HG03103 (cell line): ENCODE measurements around the gene GNL3.
"Not testable (repeated sequence)": the region's sequence is repeated elsewhere in the genome, so short reads cannot be mapped to it uniquely, and the experiment has no call there.

Experiments used
- ATAC-seq: cut with Tn5 transposase; IDR thresholded peaks from one replicate; pipeline ENCODE4 v1.9.1; 2021; ENCODE audit warnings: low read depth; ENCODE audit not compliant: unreplicated experiment

The GNL3 gene, protein sequence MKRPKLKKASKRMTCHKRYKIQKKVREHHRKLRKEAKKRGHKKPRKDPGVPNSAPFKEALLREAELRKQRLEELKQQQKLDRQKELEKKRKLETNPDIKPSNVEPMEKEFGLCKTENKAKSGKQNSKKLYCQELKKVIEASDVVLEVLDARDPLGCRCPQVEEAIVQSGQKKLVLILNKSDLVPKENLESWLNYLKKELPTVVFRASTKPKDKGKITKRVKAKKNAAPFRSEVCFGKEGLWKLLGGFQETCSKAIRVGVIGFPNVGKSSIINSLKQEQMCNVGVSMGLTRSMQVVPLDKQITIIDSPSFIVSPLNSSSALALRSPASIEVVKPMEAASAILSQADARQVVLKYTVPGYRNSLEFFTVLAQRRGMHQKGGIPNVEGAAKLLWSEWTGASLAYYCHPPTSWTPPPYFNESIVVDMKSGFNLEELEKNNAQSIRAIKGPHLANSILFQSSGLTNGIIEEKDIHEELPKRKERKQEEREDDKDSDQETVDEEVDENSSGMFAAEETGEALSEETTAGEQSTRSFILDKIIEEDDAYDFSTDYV

DNA sequence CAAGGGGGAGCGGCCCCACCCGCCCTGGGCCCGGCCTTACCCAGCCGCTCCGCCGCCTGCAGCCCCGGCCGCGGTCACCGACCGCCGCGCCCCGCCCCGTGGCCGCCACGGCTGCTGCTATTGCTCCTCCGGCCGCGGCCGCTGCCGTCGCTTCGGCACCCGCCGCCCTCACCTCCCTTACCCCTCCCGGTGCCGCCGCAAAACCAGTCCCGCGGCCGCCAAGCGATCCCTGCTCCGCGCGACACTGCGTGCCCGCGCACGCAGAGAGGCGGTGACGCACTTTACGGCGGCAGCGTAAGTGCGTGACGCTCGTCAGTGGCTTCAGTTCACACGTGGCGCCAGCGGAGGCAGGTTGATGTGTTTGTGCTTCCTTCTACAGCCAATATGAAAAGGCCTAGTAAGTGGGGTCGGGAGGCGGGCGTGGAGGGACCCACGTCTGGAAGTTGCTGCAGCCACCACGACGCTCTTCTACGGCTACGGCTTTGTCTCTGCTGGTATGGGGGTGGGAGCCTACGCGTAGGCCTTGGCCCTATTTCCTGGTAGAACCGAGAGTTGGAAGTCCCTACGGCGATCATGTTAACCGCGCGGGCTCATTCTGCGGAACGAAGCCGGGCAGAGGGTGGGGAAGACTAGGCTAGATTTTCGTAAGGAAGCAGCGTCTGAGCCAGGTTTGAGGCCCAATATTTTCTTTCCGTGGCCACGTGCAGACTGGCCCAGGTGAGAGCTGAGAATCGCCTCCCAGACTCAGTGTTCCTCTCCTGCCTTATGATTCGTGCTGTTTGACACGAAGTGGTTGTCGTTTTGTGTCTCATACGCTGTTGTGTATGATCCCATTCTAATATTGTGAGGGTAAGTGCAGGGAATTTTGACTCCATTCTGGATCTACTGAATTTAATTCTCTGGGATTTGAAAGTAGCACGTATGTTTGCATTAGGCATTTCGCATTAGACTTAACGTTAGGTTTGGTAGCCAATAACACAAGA is at the start of gene GNL3, which contains the start of gene PBRM1:
Gene GNL3, plus strand, starts transcription at position 324 of the 983 bp plus-strand sequence. Its CDS starts 61 bp downstream, at position 385.
Gene PBRM1, minus strand, starts transcription at position 205 of the 983 bp plus-strand sequence.
- peak; percentile 47 for ATAC-seq

DNA sequence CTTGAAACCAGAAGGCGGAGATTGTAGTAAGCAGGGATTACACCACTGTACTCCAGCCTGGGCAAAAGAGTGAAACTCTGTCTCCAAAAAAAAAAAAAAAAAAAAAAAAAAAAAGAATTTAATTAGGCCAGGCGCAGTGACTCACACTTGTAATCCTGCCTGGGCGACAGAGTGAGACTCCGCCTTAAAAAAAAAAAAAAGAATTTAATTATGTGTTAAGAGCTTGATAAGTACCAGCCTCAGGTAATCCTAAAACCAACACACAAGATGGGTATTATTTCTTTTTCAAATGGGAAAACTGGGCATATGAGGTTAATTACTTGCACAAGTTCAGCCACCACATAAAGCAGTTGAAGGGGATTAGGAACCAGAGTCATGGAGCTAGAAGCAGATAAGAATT is 49.2 kb upstream of the GNL3 start:
- no peak for ATAC-seq

DNA sequence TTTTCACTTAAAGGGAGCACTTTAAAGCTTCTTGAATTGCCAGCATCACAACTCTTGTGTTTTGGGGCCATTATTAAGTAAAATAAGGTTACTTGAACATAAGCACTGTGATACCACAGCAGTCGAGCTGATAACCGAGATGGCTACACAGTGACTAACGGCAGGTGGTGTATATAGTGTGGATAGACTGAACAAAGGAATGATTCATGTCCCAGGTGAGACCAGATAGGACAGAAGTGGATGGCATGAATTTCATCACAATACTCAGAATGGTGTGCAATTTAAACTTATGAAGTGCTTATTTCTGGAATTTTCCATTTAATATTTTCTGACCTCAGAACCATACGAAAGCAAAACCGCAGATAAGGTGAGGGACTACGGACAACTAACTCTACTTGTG is 40.3 kb upstream of the GNL3 start:
- ATAC-seq = no peak

DNA sequence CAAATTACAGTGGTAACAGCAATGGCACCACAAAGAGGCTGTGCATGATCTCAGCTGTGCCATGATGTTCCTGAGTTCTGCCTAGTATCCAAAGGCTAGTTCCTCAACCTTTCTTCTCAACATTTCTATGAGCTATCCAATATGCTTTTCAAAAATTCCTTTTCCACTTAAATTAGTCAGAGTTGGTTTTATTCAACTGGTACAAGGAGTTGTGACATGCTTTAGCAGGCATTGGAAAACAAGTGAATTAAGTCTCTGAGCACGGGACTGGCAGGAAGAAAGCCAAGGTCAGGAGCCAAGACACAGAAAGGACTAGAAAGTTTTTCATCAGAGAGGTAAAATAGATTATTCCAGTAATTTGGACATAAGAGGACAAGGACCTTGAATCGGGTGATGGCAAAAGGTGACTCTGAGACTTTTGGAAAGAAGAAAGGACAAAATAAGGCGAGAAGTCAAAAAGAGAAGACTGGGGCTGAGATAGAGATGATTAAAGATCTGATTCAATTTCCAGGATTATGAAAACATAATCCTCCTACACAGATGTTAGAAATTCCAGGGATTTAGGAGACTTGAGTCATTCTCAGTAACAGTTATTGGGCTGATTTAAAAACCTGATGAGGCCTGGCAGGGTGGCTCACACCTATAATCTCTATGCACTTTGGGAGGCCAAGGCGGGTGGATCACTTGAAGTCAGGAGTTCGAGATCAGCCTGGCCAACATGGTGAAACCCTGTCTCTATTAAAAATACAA is 36.2 kb upstream of the GNL3 start:
- no peak for ATAC-seq

DNA sequence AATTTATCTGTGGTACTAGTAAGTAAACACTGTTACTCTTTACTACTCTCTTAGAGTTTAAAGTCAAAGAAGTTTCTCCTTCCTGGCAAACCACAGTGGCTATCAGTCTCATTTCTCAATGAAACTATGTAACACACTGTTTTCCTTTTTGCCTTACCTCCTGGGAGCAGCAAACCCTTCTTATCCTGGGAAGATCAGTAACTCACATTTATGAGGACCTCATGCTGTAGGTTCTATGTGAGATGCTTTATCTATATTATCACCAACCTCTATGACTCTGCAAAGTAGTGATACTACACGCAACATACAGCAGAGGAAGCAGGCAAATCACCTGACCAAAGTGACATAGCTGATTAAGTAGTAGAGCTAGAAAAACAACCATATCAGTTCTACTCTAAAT is 35.4 kb upstream of the GNL3 start:
- ATAC-seq = no peak

DNA sequence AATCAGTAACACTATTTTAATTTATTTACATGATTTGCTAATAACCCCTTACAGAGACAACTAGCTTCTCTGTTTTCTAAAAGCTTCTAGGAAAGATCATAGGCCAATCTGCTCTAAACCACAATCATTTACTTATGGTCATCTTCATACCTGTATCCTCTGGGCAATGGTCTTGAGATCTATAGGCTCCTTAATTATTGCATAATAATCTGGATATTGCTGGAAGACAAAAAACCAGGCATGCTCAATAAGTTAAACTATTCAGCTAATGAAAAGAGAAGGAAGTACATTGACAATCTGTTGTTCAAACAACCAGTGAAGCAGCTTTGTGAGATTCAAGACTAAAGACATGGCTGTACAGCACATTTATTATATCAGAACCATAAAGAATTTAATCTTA is 34.2 kb upstream of the GNL3 start:
- ATAC-seq = no peak

DNA sequence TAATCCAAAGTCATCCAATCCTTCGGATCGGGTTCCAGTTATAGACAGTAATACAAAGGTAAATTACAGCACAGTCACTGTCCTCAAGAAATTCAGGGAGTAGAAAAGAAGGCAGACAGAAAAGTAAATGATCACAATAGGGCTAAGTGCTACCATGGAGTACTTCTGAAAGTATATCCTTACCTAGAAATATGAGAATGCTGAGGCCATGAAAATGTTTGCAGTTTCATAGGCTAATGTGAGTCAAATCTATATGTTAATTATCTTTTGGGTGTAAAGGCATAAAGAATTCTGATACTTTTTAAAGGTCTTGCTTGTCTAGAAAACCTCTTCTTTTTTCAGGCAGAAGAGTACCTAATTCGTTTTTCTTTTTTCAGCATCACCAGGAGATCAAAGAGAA is 29.9 kb upstream of the GNL3 start:
- ATAC-seq = no peak

DNA sequence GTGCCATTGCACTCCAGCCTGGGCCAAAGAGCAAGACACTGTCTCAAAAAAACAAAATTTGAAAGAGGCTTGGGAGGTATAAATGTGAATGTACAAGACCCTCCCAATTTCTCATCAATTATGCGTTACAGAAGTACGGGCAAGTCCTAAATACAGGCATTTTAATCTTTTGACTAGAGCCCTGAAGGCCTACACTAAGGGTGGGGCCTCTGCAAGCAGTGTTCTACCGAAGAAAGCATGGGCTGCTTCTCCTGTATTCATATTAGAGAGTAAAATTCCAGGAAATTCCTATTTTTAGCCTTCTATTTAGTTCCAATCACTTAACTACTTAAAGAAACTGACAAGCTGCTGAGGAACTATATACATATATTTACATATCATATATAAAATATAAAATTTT is 25.8 kb upstream of the GNL3 start:
- ATAC-seq = no peak

DNA sequence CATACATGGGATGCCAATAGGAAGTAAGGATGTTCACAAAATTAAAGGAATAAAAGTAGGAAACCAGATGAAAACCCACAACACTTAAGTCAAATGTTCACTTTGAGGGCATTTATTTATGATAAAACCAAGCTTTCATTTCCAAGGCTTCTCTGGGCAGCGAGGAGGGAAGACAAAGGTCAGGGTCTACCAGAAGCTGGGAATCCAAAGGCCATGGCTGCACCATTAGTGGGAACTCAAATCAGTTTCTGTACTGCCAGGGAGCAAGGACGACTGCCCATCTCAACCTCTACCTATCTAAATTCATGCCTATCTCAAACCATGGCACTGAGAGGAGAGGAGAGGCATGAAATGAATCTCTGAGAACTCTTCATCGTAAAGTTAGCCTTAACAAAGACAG is 22.7 kb upstream of the GNL3 start:
- ATAC-seq = no peak

DNA sequence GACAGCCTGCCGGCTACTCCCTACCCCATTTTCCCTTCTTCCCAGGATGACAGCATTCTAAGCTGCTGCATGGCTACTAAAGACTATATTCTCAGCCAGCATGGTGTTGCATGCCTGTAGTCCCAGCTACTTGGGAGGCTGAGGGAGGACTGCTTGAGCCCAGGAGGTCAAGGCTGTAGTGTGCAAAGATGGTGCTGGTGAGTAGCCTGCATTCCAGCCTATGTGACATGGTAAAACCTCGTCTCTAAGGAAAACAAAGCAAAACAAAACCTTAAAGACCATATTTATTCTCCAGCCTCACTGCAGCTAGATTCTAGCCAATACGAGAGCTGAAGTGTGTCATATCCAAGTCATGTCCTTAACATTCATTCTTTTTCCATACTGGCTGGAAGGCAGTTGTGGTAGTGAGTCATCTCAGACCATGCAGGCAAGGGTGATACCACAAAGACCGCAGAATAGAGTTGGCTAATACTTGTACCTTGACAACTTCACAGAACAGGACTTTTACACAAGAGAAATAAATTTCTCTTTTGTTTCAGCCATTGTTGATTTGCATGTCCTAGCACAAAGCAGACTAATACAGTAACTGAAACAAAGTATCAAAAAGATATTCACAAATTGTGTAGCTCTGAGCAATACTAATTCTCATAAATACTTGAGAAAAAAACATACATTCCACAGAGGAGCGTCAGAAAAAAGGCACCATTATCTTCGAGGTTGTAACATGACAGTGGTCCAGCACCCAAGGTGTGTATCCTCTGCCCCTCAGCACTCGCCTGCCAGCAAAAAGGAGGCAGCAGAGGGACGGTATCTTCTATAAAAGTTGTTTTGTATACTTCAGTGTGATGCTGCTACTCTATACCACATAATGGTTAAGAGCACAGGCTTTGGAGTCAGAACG is 15.0 kb upstream of the GNL3 start:
- ATAC-seq = peak; percentile 76

DNA sequence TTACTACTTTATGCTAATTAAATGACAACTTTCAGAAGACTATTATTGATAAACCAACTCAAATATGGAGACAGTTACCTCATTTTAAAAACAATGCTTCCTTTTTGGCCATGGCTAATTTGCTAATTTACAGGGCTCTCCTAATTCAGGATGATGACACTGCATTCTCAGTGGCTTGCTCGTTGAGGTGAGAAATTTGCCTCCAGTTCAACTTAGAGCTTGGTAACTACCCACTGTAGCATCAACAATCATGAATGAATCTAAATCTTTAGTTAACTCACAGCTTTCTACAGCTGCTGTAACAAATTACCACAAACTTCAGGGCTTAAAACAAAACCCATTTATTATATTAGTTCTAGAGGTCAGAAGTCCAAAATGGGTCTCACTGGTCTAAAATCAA is 14.2 kb upstream of the GNL3 start:
- no peak for ATAC-seq

DNA sequence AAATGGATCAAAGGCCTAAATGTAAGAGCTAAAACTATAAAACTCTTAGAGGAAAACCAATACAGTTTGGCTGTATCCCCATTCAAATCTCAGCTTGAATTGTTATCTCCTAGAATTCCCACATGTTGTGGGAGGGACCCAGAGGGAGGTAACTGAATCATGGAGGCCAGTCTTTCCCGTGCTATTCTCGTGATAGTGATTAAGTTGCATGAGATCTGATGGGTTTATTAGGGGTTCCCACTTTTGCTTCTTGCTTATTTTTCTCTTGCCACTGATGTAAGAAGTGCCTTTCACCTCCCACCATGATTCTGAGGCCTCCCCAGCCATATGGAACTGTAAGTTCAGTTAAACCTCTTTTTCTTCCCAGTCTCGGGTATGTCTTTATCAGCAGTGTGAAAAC is 9.6 kb upstream of the GNL3 start:
- ATAC-seq = not testable (repeated sequence)

DNA sequence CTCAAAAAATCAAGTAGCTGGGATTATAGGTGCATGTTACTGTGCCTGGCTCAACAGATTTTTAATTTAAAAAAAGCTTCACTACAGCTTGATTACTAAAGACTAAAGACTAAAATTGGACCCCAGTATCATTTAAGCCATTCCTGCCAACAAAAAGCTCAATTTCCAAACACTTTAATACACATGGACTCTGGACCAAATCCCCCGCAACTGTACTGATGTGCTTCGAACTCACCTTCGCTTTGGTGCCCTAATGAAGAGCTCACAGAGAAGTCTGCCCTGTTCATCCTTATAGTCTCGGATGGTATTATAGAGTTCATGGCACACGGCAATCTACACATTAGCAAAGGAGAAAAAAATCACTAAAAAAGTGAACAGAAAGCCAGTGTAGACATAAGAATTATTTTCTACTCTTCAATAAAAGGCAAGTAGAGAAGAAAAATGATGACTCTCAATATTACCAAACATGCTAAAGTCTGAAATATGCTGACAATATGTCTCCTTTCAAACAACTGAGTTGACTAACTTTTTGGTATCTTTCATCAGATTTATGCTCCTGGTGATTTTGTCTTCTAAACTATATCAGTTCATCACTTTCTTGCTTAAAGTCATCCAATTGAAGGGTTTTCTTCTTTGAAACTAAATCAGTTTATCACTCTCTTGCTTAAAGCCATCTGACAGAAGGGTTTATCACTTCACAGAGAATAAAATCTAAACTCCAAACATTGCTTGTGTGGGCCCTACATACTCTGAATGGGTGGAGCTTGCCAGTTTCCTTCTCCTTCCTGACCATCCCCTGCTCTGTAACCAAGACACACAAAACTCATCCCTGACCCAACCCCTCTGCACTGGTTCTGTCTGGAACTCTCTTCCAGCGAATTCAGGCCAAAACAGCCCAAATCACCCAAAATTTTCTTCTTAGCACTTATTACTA is 7.3 kb upstream of the GNL3 start:
- no peak for ATAC-seq

DNA sequence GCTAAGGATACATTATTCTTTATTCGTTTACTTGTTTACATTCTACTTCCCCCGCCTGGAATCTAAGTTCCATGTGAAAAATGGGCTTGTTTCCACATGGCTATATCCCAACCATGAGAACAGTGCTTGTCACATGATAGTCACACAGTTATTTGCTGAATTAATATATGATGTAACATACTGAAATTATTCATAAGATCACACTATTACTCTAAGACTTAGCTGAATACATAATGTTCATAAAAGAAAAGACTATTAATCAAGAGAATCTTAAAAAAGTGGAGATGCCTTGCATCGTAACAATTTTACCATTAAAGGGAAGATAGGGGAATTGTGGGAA is 6.7 kb upstream of the GNL3 start:
- no peak for ATAC-seq

DNA sequence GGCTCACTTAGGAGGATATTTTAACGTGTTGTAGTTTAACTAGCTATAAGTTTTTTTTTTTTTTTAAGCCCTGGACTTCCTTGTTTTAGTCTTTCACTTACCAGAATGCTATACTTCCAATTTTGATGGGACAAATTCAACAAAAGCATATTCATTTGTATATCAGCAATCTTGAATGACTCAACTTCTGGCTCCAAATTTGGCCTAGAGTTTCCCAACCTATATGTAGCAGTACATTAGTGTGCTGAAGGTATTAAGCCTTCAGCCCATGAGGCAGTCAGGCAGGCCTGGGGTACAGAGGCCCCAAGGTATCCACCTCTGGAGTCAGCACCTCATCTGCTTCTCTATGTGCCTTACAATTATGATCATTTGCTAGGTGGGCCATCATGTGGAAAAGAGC is 6.0 kb upstream of the GNL3 start:
- no peak for ATAC-seq

DNA sequence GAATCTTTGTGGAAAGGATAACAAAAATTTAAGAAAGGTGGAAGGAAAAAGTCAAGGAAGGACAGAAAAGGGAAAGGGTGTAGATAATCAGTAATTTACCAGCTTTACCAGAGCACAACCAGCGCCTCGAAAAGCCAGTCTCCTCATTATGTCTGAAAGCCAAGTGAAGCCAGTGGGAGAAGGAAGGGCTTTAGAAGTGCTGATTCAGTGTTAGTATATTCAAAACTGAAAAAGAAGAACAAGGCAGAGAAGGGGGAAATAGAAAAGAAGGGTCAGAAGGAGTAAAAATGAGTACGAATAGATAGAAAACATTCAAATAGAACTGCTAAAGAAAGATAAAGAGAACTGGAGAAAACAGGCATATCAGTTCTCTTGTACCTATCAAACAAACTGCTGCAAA is 4.2 kb upstream of the GNL3 start:
- ATAC-seq = no peak

DNA sequence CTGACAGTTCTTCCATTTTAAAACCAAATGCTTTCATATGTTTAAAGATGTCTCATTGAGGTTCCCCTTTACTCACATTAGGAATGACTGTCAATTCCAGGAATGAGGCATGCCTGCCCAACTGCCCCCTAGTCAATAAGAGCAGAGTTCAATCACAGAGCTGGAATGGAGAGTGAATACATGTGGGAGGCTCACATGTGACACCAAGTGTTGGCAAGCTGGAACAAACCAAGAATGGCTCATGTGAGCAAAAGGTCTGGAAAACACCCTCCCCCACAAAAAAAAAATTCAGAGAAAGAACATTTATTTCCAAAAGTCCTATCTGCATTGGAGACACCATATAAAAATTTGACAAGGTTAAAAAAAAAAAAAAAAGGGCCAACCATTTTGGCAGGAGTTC is 3.8 kb upstream of the GNL3 start:
- no peak for ATAC-seq

DNA sequence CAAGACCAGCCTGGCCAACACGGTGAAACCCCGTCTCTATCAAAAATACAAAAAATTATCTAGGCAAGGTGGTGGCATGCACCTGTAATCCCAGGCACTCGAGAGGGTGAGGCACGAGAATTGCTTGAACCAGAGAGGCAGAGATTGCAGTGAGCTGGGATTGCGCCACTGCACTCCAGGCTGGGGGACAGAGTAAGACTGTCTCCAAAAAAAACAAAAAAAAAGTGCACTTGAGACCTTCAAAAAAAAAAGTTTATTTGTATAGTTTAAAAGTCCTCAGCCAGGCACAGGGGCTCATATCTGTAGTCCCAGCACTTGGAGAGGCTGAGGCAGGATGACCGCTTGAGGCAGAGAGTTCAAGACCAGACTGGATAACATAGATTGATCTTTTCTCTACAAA is 2.2 kb upstream of the GNL3 start:
- no peak for ATAC-seq

DNA sequence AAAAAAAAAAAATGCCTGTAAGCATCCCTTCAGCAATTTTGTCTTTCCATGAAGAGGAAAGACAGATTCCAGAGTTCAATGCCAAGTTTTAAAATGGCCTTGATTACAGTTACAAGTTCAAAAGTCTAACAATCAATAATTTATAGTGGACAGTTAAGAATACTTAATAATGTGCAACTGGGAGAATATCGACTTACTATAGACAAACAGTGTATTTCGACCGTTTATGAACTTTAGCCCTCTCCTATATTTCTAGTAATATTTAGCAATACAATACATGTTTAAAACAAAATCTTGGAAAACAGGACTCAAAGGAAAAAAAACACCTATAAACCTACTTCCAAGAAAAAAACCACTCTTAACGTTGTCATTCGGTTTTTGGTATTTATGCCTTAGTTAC is 1.6 kb upstream of the GNL3 start:
- no peak for ATAC-seq
